Thyroid gland (tissue), 4 donors: Measurements from ENCODE around the gene ABCA5. TPM values are rescaled to one million over a fixed set of nuclear protein-coding genes. Genes with fewer than 3 reads are reported as not detected.

Source experiments
- DNase-seq, 2 donors: peaks; one replicate each; pipeline ENCODE4 v3.0.0-alpha.2; 2019
- H3K27ac ChIP-seq, 3 donors: fragments of 200-600 bp; sonication (generic); 1 replicate in 2 of 3; 2 replicates in 1 of 3; pipeline ENCODE4 v1.5.1; 2016 to 2019; ENCODE audit warnings: mild to moderate bottlenecking in 1 of 3, moderate library complexity in 1 of 3
- H3K27me3 ChIP-seq: fragments of 200-600 bp; sonication (generic); one replicate; pipeline ENCODE4 v1.5.1; 2019
- H3K36me3 ChIP-seq, 2 donors: fragments of 200-600 bp; sonication (generic); one replicate each; pipeline ENCODE4 v1.5.1; 2016 to 2019
- H3K4me1 ChIP-seq, 2 donors: fragments of 200-600 bp; sonication (generic); one replicate each; pipeline ENCODE4 v1.5.1; 2017 to 2019
- H3K4me3 ChIP-seq, 3 donors: fragments of 200-600 bp; sonication (generic); replicated peaks in 1 of 3; 1 replicate in 2 of 3; 2 replicates in 1 of 3; pipeline ENCODE4 v1.5.1; 2016; ENCODE audit warnings: mild to moderate bottlenecking in 1 of 3
- H3K9me3 ChIP-seq: fragments of 200-600 bp; sonication (generic); one replicate; pipeline ENCODE4 v1.5.1; 2017
- CTCF ChIP-seq, 6 experiments: fragments of 200-600 bp in 3 of 6; fragments of 450-650 bp in 3 of 6; sonication (generic) in 3 of 6; IDR thresholded peaks; one replicate each; pipeline ENCODE4 v1.5.1; 2016 to 2019; ENCODE audit warnings: antibody characterized with exemption in 6 of 6, mild to moderate bottlenecking in 2 of 6, inconsistent platforms in 1 of 6, moderate library complexity in 1 of 6
- POLR2A ChIP-seq, 2 donors: fragments of 450-650 bp; IDR thresholded peaks; one replicate each; pipeline ENCODE4 v1.6.1; 2017; ENCODE audit warnings: antibody characterized with exemption in 2 of 2, mild to moderate bottlenecking in 2 of 2, moderate library complexity in 1 of 2
- WGBS, 2 donors: methylation state at CpG; one replicate each; pipeline ENCODE4 v1.1.5; 2017; 5-methylcytosine and 5-hydroxymethylcytosine counted together
- intact Hi-C: fragments of 100-400 bp; cut with DNase I; formaldehyde crosslinking; loops from one replicate; pipeline ENCODE4 v1.15.1; 2023
- total RNA-seq, 4 donors: library from RNA; depleted of rRNA; stranded (reverse); fragments of >200 nt; gene quantifications; one replicate each; pipeline ENCODE4 v1.2.3, GENCODE V29; 2016

ABCA5 gene
- total RNA-seq, 4 donors from 2014 or later = 39.2 to 69.0 (median 52.3) TPM

DNA sequence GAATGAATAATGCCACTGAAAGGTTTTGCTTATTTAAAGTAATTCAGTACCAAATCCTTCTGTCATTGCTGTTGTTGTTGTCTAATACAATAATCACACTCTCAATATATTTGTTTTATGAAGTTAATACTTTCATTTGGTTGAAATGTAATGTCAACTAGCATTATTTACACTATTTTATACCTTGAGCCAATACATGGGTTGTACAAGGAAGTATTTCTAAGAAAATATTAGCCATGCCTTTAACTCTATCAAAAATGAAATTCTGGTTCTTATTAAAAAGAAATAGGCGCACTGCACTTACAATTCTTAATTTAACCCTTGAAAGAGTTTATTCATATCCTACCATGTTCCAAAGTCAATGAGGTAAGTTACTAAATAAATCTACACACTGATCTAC is 80.7 kb downstream of the ABCA5 start:
- H3K36me3 ChIP-seq = peaks cover 0 to 8% of the 10 kb centered on the region in 2 donors
- no peak overlapping the region for H3K27ac ChIP-seq
- H3K4me3 ChIP-seq = no peak overlapping the region
- H3K4me1 ChIP-seq = no peaks in the 10 kb centered on the region
- no peaks in the 10 kb centered on the region for H3K27me3 ChIP-seq
- intact Hi-C loops = no loop called here
- no peaks in the 10 kb centered on the region for H3K9me3 ChIP-seq
- 61 to 73% methylated on average over 1 of the region's 1 CpG for WGBS, 2 donors
- DNase-seq = no peak
- TF ChIP-seq POLR2A (IDR thresholded peaks at IDR 0.05) = no peak
- no peak for TF ChIP-seq CTCF (IDR thresholded peaks at IDR 0.05)

DNA sequence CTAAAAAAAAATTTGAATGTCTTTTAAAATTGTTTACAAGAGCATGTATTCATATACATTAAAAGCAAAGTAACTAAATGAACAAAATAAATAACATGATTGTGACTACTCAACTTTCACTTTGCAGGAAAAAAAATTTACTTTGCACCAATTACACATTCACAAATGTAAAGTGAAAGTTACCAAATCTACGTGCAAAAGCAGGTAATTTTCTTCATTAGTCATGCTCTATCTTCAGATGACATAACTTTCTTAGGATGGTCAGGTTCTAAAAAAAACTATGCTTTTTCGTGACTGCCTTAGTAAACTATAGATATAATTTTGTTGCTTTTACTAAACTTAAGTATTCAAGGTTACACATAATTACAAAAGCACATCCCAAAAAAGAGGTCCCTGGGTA is 81.3 kb downstream of the ABCA5 start:
- no peak overlapping the region for H3K4me3 ChIP-seq
- 71 to 76% methylated on average over 2 of the region's 2 CpGs for WGBS, 2 donors
- no peaks in the 10 kb centered on the region for H3K27me3 ChIP-seq
- H3K27ac ChIP-seq = no peak overlapping the region
- no peak for TF ChIP-seq POLR2A (IDR thresholded peaks at IDR 0.05)
- TF ChIP-seq CTCF (IDR thresholded peaks at IDR 0.05) = no peak
- peaks cover 0 to 4% of the 10 kb centered on the region in 2 donors for H3K36me3 ChIP-seq
- no peaks in the 10 kb centered on the region for H3K4me1 ChIP-seq
- no peak for DNase-seq
- intact Hi-C loops = no loop called here
- H3K9me3 ChIP-seq = no peaks in the 10 kb centered on the region

- Histone ChIP-seq H3K4me1 (no peaks in the 10 kb centered on the region), H3K27me3 (no peaks in the 10 kb centered on the region), H3K36me3 (no peaks in the 10 kb centered on the region), H3K4me3 (no peak overlapping the region), H3K9me3 (no peaks in the 10 kb centered on the region), H3K27ac (no peak overlapping the region)
- 94% methylated on average over 8 of the region's 8 CpGs for WGBS, 2 donors
- DNase-seq = no peak
- TF ChIP-seq POLR2A (IDR thresholded peaks at IDR 0.05) (no peak), CTCF (IDR thresholded peaks at IDR 0.05) (no peak)
- intact Hi-C loops = loop anchor here (5.0 kb wide), 1 partner anchor 463 kb away; no protein-coding TSS in a partner anchor
These were observed 87.0 kb downstream of the ABCA5 start for GRCh38 chr17:69239611-69240600.

GRCh38 chr17:69236946-69237345 is 90.0 kb downstream of the ABCA5 start:
- TF ChIP-seq CTCF (IDR thresholded peaks at IDR 0.05) (no peak), POLR2A (IDR thresholded peaks at IDR 0.05) (no peak)
- Histone ChIP-seq H3K4me3 (no peak overlapping the region), H3K27me3 (no peaks in the 10 kb centered on the region), H3K27ac (no peak overlapping the region), H3K36me3 (no peaks in the 10 kb centered on the region), H3K9me3 (no peaks in the 10 kb centered on the region), H3K4me1 (no peaks in the 10 kb centered on the region)
- DNase-seq = no peak
- intact Hi-C loops = loop anchor here (5.0 kb wide), 1 partner anchor 460 kb away; no protein-coding TSS in a partner anchor
- 84 to 86% methylated on average over 3 of the region's 3 CpGs for WGBS, 2 donors

DNA sequence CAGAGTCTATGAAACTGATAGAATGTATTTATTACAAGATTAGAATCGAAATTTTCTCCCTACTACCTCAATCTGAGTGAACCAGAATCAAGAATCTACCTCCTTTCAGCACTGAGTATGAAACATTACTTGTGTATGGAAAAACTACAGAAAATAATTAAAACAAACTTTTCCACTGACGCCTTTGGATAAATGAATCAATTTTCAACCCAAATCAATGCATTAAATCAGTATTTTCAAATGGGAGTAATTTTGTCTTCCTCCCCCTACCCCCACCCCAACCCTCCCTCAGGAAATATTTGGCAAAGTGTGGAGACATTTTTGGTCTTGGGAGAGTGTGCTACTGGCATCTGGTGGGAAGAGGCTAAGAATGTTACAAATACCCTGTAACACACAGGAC is 90.5 kb downstream of the ABCA5 start:
- TF ChIP-seq POLR2A (IDR thresholded peaks at IDR 0.05) (no peak), CTCF (IDR thresholded peaks at IDR 0.05) (no peak)
- intact Hi-C loops = loop anchor here (5.0 kb wide), 1 partner anchor 459 kb away; no protein-coding TSS in a partner anchor
- WGBS, 2 donors = 68 to 75% methylated on average over 2 of the region's 2 CpGs

More for the DNA sequence above, 90.5 kb downstream of the ABCA5 start:
- Histone ChIP-seq H3K4me3 (no peak overlapping the region), H3K27ac (no peak overlapping the region), H3K27me3 (no peaks in the 10 kb centered on the region), H3K9me3 (no peaks in the 10 kb centered on the region), H3K4me1 (no peaks in the 10 kb centered on the region), H3K36me3 (no peaks in the 10 kb centered on the region)
- DNase-seq = no peak
